Calu3 (cell line): ENCODE measurements around the gene C12orf42. TPM values are rescaled to one million over a fixed set of nuclear protein-coding genes. Genes with fewer than 3 reads are reported as not detected.

Experiments used
- BruUV-seq: library from RNA; stranded (reverse); fragments of 400-500 nt; replicated peaks from 2 replicates; lab custom pipeline; 2021; lab: Mats Ljungman, UMichigan
- CTCF ChIA-PET: fragments of 300-600 bp; sonication (Branson Sonifier 250); formaldehyde crosslinking; loops from one replicate; lab custom pipeline; 2022; ENCODE audit warnings: antibody characterized with exemption; lab: Charles Lee
- DNase-seq: peaks from one replicate; pipeline ENCODE4 v3.0.0; 2022
- H3K27ac Mint-ChIP-seq: one replicate; pipeline ENCODE4 v1.8.0; 2022; ENCODE audit warnings: mixed read lengths; ENCODE audit not compliant: unreplicated experiment
- H3K27me3 Mint-ChIP-seq: one replicate; pipeline ENCODE4 v1.8.0; 2022; ENCODE audit warnings: mixed read lengths; ENCODE audit not compliant: unreplicated experiment
- H3K36me3 Mint-ChIP-seq: one replicate; pipeline ENCODE4 v1.8.0; 2022; ENCODE audit warnings: mild to moderate bottlenecking, moderate library complexity, mixed read lengths; ENCODE audit not compliant: insufficient read depth, unreplicated experiment
- H3K4me1 Mint-ChIP-seq: one replicate; pipeline ENCODE4 v1.8.0; 2022; ENCODE audit warnings: mild to moderate bottlenecking, low read depth, mixed read lengths; ENCODE audit not compliant: unreplicated experiment
- H3K4me3 Mint-ChIP-seq: one replicate; pipeline ENCODE4 v1.8.0; 2022; ENCODE audit warnings: mild to moderate bottlenecking, low read depth, moderate library complexity, mixed read lengths; ENCODE audit not compliant: unreplicated experiment
- H3K9me3 Mint-ChIP-seq: one replicate; pipeline ENCODE4 v1.8.0; 2022; ENCODE audit warnings: low read depth, mixed read lengths; ENCODE audit not compliant: unreplicated experiment
- intact Hi-C: fragments of 100-400 bp; cut with micrococcal nuclease; formaldehyde crosslinking; loops from one replicate; pipeline ENCODE4 v1.10.0; 2022; ENCODE audit not compliant: unreplicated experiment
- total RNA-seq: library from RNA; stranded (reverse); gene quantifications from 2 replicates; pipeline ENCODE4 v1.2.3, GENCODE V29; 2022
- TF ChIP-seq, protein P1 (sequence below): fragments of 200-600 bp; IDR thresholded peaks from one replicate; pipeline ENCODE4 v1.8.0; 2022; ENCODE audit warnings: antibody characterized with exemption; ENCODE audit not compliant: unreplicated experiment

Gene C12orf42
- total RNA-seq, 1 experiment from 2014 or later, result not detected

DNA sequence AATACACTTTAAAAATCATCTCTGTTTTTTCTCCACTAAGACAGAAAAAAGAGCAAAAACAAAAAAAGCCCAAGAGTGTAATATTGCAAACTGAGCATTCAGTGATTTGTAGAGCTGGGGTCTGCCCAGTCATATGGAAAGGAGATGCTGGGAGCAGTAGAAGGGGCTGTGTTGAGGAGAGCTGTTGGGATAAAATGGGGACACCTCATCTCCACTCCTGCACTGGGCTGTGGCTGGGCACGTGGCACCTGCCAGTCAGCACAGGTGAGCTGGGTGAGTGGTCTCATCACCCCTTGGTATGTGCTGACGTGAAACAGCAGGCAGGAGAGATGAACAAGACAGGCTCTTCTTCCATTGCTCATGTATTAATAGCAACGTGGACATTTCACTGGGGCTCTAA, 217.4 kb downstream of the C12orf42 start:
- TF ChIP-seq, protein P1, sequence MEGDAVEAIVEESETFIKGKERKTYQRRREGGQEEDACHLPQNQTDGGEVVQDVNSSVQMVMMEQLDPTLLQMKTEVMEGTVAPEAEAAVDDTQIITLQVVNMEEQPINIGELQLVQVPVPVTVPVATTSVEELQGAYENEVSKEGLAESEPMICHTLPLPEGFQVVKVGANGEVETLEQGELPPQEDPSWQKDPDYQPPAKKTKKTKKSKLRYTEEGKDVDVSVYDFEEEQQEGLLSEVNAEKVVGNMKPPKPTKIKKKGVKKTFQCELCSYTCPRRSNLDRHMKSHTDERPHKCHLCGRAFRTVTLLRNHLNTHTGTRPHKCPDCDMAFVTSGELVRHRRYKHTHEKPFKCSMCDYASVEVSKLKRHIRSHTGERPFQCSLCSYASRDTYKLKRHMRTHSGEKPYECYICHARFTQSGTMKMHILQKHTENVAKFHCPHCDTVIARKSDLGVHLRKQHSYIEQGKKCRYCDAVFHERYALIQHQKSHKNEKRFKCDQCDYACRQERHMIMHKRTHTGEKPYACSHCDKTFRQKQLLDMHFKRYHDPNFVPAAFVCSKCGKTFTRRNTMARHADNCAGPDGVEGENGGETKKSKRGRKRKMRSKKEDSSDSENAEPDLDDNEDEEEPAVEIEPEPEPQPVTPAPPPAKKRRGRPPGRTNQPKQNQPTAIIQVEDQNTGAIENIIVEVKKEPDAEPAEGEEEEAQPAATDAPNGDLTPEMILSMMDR, result no peak
- Mint-ChIP-seq H3K27me3 (no peaks in the 10 kb centered on the region), H3K4me3 (no peak overlapping the region), H3K27ac (no peak overlapping the region), H3K36me3 (no peaks in the 10 kb centered on the region), H3K9me3 (peaks cover 3% of the 10 kb centered on the region), H3K4me1 (no peaks in the 10 kb centered on the region)
- BruUV-seq, result no TSS peak
- intact Hi-C loops, result no loop called here
- CTCF ChIA-PET, result no interaction called here
- no peak for DNase-seq

GRCh38 chr12:103273645-103274044, 222.1 kb downstream of the C12orf42 start:
- Mint-ChIP-seq H3K27me3 (no peaks in the 10 kb centered on the region), H3K4me3 (no peak overlapping the region), H3K4me1 (no peaks in the 10 kb centered on the region), H3K27ac (no peak overlapping the region), H3K9me3 (peaks cover 2% of the 10 kb centered on the region), H3K36me3 (no peaks in the 10 kb centered on the region)
- TF ChIP-seq, protein P1, result no peak
- intact Hi-C loops, result no loop called here
- DNase-seq, result no peak
- BruUV-seq, result no TSS peak
- CTCF ChIA-PET, result no interaction called here

DNA sequence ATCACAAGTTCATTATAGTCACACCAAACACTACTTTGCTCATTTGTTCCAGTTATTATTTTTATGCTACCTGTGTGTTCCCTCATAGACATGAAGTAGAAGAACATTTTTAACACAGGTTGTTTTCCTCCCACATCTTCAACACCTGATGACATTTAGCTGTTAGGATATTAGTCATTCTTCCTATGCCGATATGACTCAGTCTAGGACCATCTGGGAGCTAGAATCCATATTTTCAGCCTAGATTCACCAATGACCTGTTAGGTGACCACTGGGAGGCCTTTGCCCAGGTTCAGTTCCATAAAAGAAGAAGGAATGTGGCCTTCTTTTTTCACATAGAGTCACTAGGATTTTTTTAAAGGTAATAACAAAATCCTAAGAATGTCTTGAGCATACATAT, 222.8 kb downstream of the C12orf42 start:
- Mint-ChIP-seq H3K4me3 (no peak overlapping the region), H3K27me3 (no peaks in the 10 kb centered on the region), H3K9me3 (peaks cover 2% of the 10 kb centered on the region), H3K4me1 (no peaks in the 10 kb centered on the region), H3K27ac (no peak overlapping the region), H3K36me3 (no peaks in the 10 kb centered on the region)
- intact Hi-C loops, result no loop called here
- no TSS peak for BruUV-seq
- CTCF ChIA-PET, result no interaction called here
- TF ChIP-seq, protein P1, result no peak
- no peak for DNase-seq

DNA sequence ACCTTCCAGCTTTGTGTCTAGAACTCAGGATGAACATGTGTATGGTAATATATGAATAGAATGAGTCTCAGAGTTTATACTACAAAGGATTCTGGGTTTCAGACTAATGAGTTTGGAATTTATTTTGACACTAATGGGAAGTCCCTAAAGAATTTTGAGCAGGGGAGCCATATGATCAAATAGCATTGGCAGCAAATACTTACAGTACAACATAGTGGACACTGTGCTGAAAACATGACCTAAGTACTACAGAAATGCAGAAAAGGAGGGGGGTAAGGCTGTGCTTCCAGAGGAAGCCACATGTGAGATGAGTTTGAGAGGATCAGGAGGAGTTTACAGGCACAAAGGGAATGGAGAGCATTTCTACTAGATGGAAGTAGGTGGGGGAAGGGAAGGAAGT, 225.8 kb downstream of the C12orf42 start:
- no peak overlapping the region for H3K4me3 Mint-ChIP-seq
- H3K9me3 Mint-ChIP-seq, result no peaks in the 10 kb centered on the region
- H3K27me3 Mint-ChIP-seq, result no peaks in the 10 kb centered on the region
- intact Hi-C loops, result no loop called here
- H3K27ac Mint-ChIP-seq, result no peak overlapping the region
- H3K36me3 Mint-ChIP-seq, result no peaks in the 10 kb centered on the region
- no peaks in the 10 kb centered on the region for H3K4me1 Mint-ChIP-seq
- DNase-seq, result no peak
- TF ChIP-seq, protein P1, result no peak
- CTCF ChIA-PET, result no interaction called here
- BruUV-seq, result no TSS peak
